ENCODE results near the gene SRGAP2C.

- TF ChIP-seq ZNF138 (CRISPR knock-in tag; conservative IDR thresholded peaks at IDR 0.05) (no peak), NFYB (CRISPR knock-in tag; conservative IDR thresholded peaks at IDR 0.05; ENCODE audit: low read depth) (no peak), TEAD4 (CRISPR knock-in tag; IDR thresholded peaks at IDR 0.05) (no peak), MAX (CRISPR knock-in tag; IDR thresholded peaks at IDR 0.05) (no peak), GABPB1 (CRISPR knock-in tag; IDR thresholded peaks at IDR 0.05) (no peak), FOXJ3 (CRISPR knock-in tag; IDR thresholded peaks at IDR 0.05; ENCODE audit: borderline replicate concordance) (no peak)
- TF ChIP-seq, protein P1, sequence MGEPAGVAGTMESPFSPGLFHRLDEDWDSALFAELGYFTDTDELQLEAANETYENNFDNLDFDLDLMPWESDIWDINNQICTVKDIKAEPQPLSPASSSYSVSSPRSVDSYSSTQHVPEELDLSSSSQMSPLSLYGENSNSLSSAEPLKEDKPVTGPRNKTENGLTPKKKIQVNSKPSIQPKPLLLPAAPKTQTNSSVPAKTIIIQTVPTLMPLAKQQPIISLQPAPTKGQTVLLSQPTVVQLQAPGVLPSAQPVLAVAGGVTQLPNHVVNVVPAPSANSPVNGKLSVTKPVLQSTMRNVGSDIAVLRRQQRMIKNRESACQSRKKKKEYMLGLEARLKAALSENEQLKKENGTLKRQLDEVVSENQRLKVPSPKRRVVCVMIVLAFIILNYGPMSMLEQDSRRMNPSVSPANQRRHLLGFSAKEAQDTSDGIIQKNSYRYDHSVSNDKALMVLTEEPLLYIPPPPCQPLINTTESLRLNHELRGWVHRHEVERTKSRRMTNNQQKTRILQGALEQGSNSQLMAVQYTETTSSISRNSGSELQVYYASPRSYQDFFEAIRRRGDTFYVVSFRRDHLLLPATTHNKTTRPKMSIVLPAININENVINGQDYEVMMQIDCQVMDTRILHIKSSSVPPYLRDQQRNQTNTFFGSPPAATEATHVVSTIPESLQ (CRISPR knock-in tag; IDR thresholded peaks at IDR 0.05), result no peak
These were observed 229.0 kb downstream of the SRGAP2C start for GRCh38 chr1:121413821-121414220.

All from WTC11 (cell line).